ENCODE results near the gene STT3A. TPM values are rescaled to one million over a fixed set of nuclear protein-coding genes. Genes with fewer than 3 reads are reported as not detected.

STT3A gene
- total and polyA plus RNA-seq, 2 experiments from 2014 or later: 91.7 to 156 TPM

- Mint-ChIP-seq H3K9me3 (no peaks in the 10 kb centered on the region), H3K36me3 (ENCODE audit: low read depth) (peaks cover 33% of the 10 kb centered on the region), H3K27ac (no peak overlapping the region), H3K4me3 (no peak overlapping the region), H3K27me3 (ENCODE audit: insufficient read depth, low read depth, poor library complexity) (peaks cover 3% of the 10 kb centered on the region), H3K4me1 (peaks cover 11% of the 10 kb centered on the region)
- ATAC-seq: no peak
- Histone ChIP-seq H4K20me1 (replicated peaks; ENCODE audit: insufficient read depth) (peaks cover 18% of the 10 kb centered on the region; the same call in 1 of the 2 replicates), H3K36me3 (ENCODE audit: insufficient read depth) (peaks cover 28% of the 10 kb centered on the region), H3K27me3 (ENCODE audit: insufficient read depth) (no peaks in the 10 kb centered on the region), H3K9me2 (ENCODE audit: insufficient read depth) (no peaks in the 10 kb centered on the region), H3K79me2 (replicated peaks; ENCODE audit: insufficient read depth) (peaks cover 45% of the 10 kb centered on the region), H3K4me1 (ENCODE audit: insufficient read depth) (0 out of 2 replicates have a peak, but pooled peaks cover 4% of the 10 kb centered on the region), H3K4me3 (no peak overlapping the region), H2AFZ (no peak overlapping the region), H3K27ac (ENCODE audit: low read depth) (no peak overlapping the region), H3F3A (replicated peaks; ENCODE audit: low read depth) (0 out of 2 replicates have a peak, but pooled peaks cover 2% of the 10 kb centered on the region), H3K4me2 (no peak overlapping the region)
- DNase-seq (ENCODE audit: low spot score): no peak
- TF ChIP-seq ETS1 (IDR thresholded peaks at IDR 0.05) (no peak), POLR2AphosphoS5 (IDR thresholded peaks at IDR 0.05; ENCODE audit: low read depth) (no peak), JUNB (IDR thresholded peaks at IDR 0.05; ENCODE audit: unreplicated experiment) (no peak), REST (IDR thresholded peaks at IDR 0.05; ENCODE audit: unreplicated experiment) (no peak), EZH2 (IDR thresholded peaks at IDR 0.05; ENCODE audit: low read depth, unreplicated experiment) (no peak), NANOG (IDR thresholded peaks at IDR 0.05; ENCODE audit: borderline replicate concordance) (no peak), ZNF331 (CRISPR knock-in tag; IDR thresholded peaks at IDR 0.05; ENCODE audit: low read depth) (no peak), EZH2phosphoT487 (IDR thresholded peaks at IDR 0.05; ENCODE audit: unreplicated experiment) (no peak), CREB1 (CRISPR knock-in tag; IDR thresholded peaks at IDR 0.05; ENCODE audit: low read depth) (no peak), ZNF114 (CRISPR knock-in tag; IDR thresholded peaks at IDR 0.05) (no peak), STAT1 (IDR thresholded peaks at IDR 0.05; ENCODE audit: unreplicated experiment) (no peak), ZNF462 (CRISPR knock-in tag; IDR thresholded peaks at IDR 0.05) (no peak), CTCF (conservative IDR thresholded peaks at IDR 0.05; ENCODE audit: low read depth in 2 of 2) (no peak)
These were observed 2.3 kb downstream of the STT3A start for GRCh38 chr11:125594958-125595357.

Data from GM23338 (cell line).